ENCODE data around the gene GFAP. TPM values are rescaled to one million over a fixed set of nuclear protein-coding genes. Genes with fewer than 3 reads are reported as not detected.

The GFAP gene
- total and polyA plus RNA-seq, 2 experiments from 2014 or later, result 0.10 TPM; not detected in 1

DNA sequence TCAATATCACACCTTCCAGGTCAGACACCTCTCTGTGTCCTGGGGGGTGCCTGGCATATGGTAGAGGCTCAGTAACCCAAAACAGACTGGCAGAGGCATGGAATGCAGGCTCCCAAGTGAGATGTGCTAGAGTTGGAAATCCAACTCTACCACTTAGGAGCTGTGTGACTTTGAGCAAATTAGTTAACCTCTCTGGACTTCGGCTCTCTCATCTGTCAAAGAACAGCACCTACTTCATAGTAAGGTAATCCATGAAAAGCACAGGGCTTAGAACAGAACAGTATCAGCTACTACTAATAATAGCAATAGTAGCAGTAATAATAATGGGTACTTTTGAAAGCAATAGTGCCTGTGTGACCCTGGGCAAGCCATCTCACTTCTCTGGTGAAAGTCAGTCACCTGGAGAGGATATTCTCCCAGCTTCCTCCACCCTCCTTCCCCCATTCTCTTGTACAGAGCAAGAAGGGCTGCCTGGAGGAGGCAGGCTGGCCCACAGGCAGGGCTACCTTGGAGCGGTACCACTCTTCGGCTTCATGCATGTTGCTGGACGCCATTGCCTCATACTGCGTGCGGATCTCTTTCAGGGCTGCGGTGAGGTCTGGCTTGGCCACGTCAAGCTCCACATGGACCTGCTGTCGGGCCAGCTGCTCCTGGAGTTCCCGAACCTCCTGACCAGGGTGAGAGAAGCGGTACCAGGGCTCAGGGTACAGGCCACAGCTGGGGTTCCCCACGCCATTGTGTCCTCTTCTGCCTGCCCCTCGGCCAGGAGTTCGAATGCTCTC, 2.3 kb downstream of the GFAP start:
- no peaks in the 10 kb centered on the region for H3K36me3 ChIP-seq (replicated peaks; ENCODE audit: insufficient read depth, low read depth)
- no peak overlapping the region for H3K4me2 ChIP-seq
- peaks cover 9% of the 10 kb centered on the region for H3K4me1 ChIP-seq (ENCODE audit: insufficient read depth)
- DNase-seq (ENCODE audit: low spot score), result no peak
- no peaks in the 10 kb centered on the region for H4K20me1 ChIP-seq (ENCODE audit: insufficient read depth, poor library complexity, severe bottlenecking)
- TF ChIP-seq EZH2 (IDR thresholded peaks at IDR 0.05; ENCODE audit: borderline replicate concordance), result no peak
- TF ChIP-seq EZH2phosphoT487 (IDR thresholded peaks at IDR 0.05; ENCODE audit: low read depth, severe bottlenecking, unreplicated experiment), result no peak
- TF ChIP-seq, protein P1, sequence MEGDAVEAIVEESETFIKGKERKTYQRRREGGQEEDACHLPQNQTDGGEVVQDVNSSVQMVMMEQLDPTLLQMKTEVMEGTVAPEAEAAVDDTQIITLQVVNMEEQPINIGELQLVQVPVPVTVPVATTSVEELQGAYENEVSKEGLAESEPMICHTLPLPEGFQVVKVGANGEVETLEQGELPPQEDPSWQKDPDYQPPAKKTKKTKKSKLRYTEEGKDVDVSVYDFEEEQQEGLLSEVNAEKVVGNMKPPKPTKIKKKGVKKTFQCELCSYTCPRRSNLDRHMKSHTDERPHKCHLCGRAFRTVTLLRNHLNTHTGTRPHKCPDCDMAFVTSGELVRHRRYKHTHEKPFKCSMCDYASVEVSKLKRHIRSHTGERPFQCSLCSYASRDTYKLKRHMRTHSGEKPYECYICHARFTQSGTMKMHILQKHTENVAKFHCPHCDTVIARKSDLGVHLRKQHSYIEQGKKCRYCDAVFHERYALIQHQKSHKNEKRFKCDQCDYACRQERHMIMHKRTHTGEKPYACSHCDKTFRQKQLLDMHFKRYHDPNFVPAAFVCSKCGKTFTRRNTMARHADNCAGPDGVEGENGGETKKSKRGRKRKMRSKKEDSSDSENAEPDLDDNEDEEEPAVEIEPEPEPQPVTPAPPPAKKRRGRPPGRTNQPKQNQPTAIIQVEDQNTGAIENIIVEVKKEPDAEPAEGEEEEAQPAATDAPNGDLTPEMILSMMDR (IDR thresholded peaks at IDR 0.05; ENCODE audit: poor library complexity), result no peak
- H2AFZ ChIP-seq, result no peak overlapping the region
- no peak overlapping the region for H3K4me3 ChIP-seq
- H3K27me3 ChIP-seq, result peaks cover 4% of the 10 kb centered on the region
- H3K79me2 ChIP-seq, result no peaks in the 10 kb centered on the region
- WGBS (ENCODE audit: low lambda C conversion rate, missing lambda C conversion rate), result 94% methylated on average over 14 of the region's 14 CpGs
- H3K9me3 ChIP-seq (ENCODE audit: low read depth), result no peaks in the 10 kb centered on the region
- no peaks in the 10 kb centered on the region for H3K9me2 ChIP-seq (replicated peaks; ENCODE audit: insufficient read depth)
- no peak overlapping the region for H3K27ac ChIP-seq

DNA sequence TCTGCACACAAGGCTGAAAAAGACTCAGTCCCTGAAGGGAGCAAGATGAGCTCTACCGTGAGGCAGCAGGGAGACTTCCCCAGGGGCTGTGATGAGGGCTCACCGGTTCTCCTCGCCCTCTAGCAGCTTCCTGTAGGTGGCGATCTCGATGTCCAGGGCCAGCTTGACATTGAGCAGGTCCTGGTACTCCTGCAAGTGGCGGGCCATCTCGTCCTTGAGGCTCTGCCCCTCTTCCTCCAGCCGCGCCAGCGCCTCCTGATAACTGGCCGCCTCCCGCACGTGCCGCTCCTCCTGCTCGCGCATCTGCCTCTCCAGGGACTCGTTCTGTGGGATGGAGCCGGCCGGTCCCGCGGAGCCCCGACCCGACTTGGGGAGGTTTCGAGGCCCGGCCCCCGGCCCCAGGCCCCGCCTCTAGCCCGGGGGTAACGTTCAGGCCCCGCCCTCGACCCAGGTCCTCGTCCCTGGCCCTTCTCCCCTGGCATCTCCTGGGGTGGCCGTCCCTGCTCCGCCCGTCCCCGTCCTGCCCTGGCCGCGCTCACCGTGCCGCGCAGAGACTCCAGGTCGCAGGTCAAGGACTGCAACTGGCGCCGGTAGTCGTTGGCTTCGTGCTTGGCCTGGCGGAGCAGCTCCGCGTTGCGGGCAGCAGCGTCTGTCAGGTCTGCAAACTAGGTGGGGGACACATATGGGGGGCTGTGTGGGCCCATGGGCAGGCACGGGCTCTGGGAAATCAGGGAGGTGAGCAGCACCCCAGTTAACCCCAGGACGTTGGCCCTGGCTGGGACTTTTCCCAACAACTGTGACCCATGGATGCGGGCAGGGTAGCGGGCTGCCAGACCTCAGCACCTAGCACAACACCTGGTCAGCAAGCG, 3.9 kb downstream of the GFAP start:
- H3K4me2 ChIP-seq, result peak overlapping the region; percentile 85
- H3K36me3 ChIP-seq (replicated peaks; ENCODE audit: insufficient read depth, low read depth), result no peaks in the 10 kb centered on the region
- 25% methylated on average over 37 of the region's 56 CpGs for WGBS (ENCODE audit: low lambda C conversion rate, missing lambda C conversion rate)
- H3K27me3 ChIP-seq, result peaks cover 4% of the 10 kb centered on the region
- DNase-seq (ENCODE audit: low spot score), result peak; percentile 76
- H3K4me3 ChIP-seq, result no peak overlapping the region
- no peaks in the 10 kb centered on the region for H4K20me1 ChIP-seq (ENCODE audit: insufficient read depth, poor library complexity, severe bottlenecking)
- no peaks in the 10 kb centered on the region for H3K9me2 ChIP-seq (replicated peaks; ENCODE audit: insufficient read depth)
- no peak overlapping the region for H3K27ac ChIP-seq
- H3K79me2 ChIP-seq, result no peaks in the 10 kb centered on the region
- TF ChIP-seq EZH2 (IDR thresholded peaks at IDR 0.05; ENCODE audit: borderline replicate concordance), result no peak
- TF ChIP-seq, protein P1 (IDR thresholded peaks at IDR 0.05; ENCODE audit: poor library complexity), result peak; percentile 53
- peaks cover 9% of the 10 kb centered on the region for H3K4me1 ChIP-seq (ENCODE audit: insufficient read depth)
- H3K9me3 ChIP-seq (ENCODE audit: low read depth), result no peaks in the 10 kb centered on the region
- H2AFZ ChIP-seq, result peak overlapping the region; percentile 35

- H3K4me1 ChIP-seq (ENCODE audit: insufficient read depth), result peaks cover 13% of the 10 kb centered on the region
- TF ChIP-seq EZH2 (IDR thresholded peaks at IDR 0.05; ENCODE audit: borderline replicate concordance) (no peak), EZH2phosphoT487 (IDR thresholded peaks at IDR 0.05; ENCODE audit: low read depth, severe bottlenecking, unreplicated experiment) (no peak)
- TF ChIP-seq, protein P1 (IDR thresholded peaks at IDR 0.05; ENCODE audit: poor library complexity), result no peak
- no peaks in the 10 kb centered on the region for H3K36me3 ChIP-seq (replicated peaks; ENCODE audit: insufficient read depth, low read depth)
- 84% methylated on average over 13 of the region's 13 CpGs for WGBS (ENCODE audit: low lambda C conversion rate, missing lambda C conversion rate)
- H3K4me2 ChIP-seq, result peak overlapping the region; percentile 85
- no peaks in the 10 kb centered on the region for H3K9me2 ChIP-seq (replicated peaks; ENCODE audit: insufficient read depth)
- H3K27ac ChIP-seq, result no peak overlapping the region
- H2AFZ ChIP-seq, result no peak overlapping the region
- no peak overlapping the region for H3K4me3 ChIP-seq
- H3K79me2 ChIP-seq, result no peaks in the 10 kb centered on the region
- H3K27me3 ChIP-seq, result peaks cover 4% of the 10 kb centered on the region
- no peaks in the 10 kb centered on the region for H4K20me1 ChIP-seq (ENCODE audit: insufficient read depth, poor library complexity, severe bottlenecking)
- no peaks in the 10 kb centered on the region for H3K9me3 ChIP-seq (ENCODE audit: low read depth)
- no peak for DNase-seq (ENCODE audit: low spot score)
These were observed 4.8 kb downstream of the GFAP start for GRCh38 chr17:44910231-44911106.
